Aorta (tissue), 5 donors: ENCODE results near the gene RNF112. TPM values are rescaled to one million over a fixed set of nuclear protein-coding genes. Genes with fewer than 3 reads are reported as not detected.
"Not testable (repeated sequence)": the region's sequence is repeated elsewhere in the genome, so short reads cannot be mapped to it uniquely, and the experiment has no call there.

Experiments used
- ATAC-seq: fragments of 200-7000 bp; cut with Tn5 transposase; one replicate; pipeline ENCODE4 v1.9.1; 2022; ENCODE audit warnings: moderate library complexity; ENCODE audit not compliant: low FRiP score
- DNase-seq, 2 donors: peaks; one replicate each; pipeline ENCODE4 v3.0.0-alpha.2; 2020
- H3K27ac ChIP-seq, 2 donors: one replicate each; pipeline ENCODE4 v1.5.1; 2013; ENCODE audit warnings: low read length in 2 of 2, mild to moderate bottlenecking in 2 of 2, moderate library complexity in 2 of 2, control low read depth in 1 of 2, inconsistent platforms in 1 of 2, low read depth in 1 of 2
- H3K27me3 ChIP-seq, 2 donors: one replicate each; pipeline ENCODE4 v1.6.1; 2013; ENCODE audit warnings: control low read depth in 1 of 2, low read length in 1 of 2, mild to moderate bottlenecking in 1 of 2, moderate library complexity in 1 of 2; ENCODE audit not compliant: insufficient read depth in 2 of 2, control insufficient read depth in 1 of 2
- H3K36me3 ChIP-seq, 2 donors: one replicate each; pipeline ENCODE4 v1.6.1; 2013; ENCODE audit warnings: control low read depth in 1 of 2, low read length in 1 of 2, mild to moderate bottlenecking in 1 of 2; ENCODE audit not compliant: insufficient read depth in 2 of 2, control insufficient read depth in 1 of 2
- H3K4me1 ChIP-seq, 2 donors: one replicate each; pipeline ENCODE4 v1.6.1; 2013; ENCODE audit warnings: low read length in 2 of 2, control low read depth in 1 of 2, mild to moderate bottlenecking in 1 of 2, moderate library complexity in 1 of 2; ENCODE audit not compliant: insufficient read depth in 2 of 2, control insufficient read depth in 1 of 2
- H3K4me3 ChIP-seq, 2 donors: one replicate each; pipeline ENCODE4 v1.5.1; 2013; ENCODE audit warnings: low read length in 2 of 2, control low read depth in 1 of 2, mild to moderate bottlenecking in 1 of 2
- H3K9me3 ChIP-seq: one replicate; pipeline ENCODE4 v1.6.1; 2013; ENCODE audit warnings: mild to moderate bottlenecking, low read length; ENCODE audit not compliant: control insufficient read depth
- WGBS, 2 donors: extraction: QIAGEN DNeasy Blood & Tissue Kit; methylation state at CpG; one replicate each; pipeline ENCODE4 v1.1.7; 2013; 5-methylcytosine and 5-hydroxymethylcytosine counted together
- intact Hi-C, 2 donors: fragments of 100-400 bp; cut with DNase I; formaldehyde crosslinking; loops; one replicate each; pipeline versions ENCODE4 v1.14.2 to v1.15.0; 2022
- polyA plus RNA-seq, 2 donors: library from polyadenylated mRNA; stranded (reverse); fragments of 200-250 nt; gene quantifications; one replicate each; pipeline ENCODE4 v1.2.3, GENCODE V29; 2013
- total RNA-seq, 2 donors: library from RNA; stranded (reverse); fragmentation: NEBNext Ultra II Directional; extraction: Animal tissue kit (Norgen Biotek cat#: 25700); gene quantifications; one replicate each; pipeline ENCODE4 v1.2.1, GENCODE V29; 2021
- donor health status: healthy with polysubstance abuse.
- donor health status: Bipolar disorder and iron deficiency.
- donor health status: DM: no; HTN: no; CAD: no.
- donor health status: DM: no; HTN: no; CAD: no.
- donor health status: DM: yes; HTN: yes; CAD: no.

The RNF112 gene
- total and polyA plus RNA-seq, 4 donors: 5.1 to 9.9 (median 6.5) TPM

DNA sequence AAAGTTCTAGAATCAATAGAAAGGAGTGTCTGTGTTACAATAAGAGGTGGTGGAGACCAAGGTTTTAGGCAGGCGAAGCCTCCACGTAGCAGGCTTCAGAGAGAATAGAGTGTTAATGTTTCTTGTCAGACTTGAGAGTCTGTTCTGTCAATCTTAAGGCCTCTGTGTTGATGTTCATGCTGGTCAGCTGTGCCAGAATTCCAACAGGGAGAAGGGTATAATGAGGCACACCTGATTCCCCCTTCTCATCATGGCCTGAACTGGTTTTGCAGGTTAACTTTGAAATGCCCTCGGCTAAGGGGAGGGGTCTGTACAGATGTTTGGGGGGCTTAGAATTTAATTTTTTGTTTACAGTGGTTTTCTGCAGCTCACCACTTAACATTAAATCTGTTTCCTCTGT, 46.0 kb downstream of the RNF112 start:
- no peak overlapping the region for H3K4me3 ChIP-seq
- ATAC-seq: no peak
- no peaks in the 10 kb centered on the region for H3K4me1 ChIP-seq
- no peaks in the 10 kb centered on the region for H3K27me3 ChIP-seq
- intact Hi-C loops: no loop called here
- no peak overlapping the region for H3K27ac ChIP-seq
- no peaks in the 10 kb centered on the region for H3K36me3 ChIP-seq
- no peaks in the 10 kb centered on the region for H3K9me3 ChIP-seq
- no peak for DNase-seq
- WGBS, 2 donors: 94 to 95% methylated on average over 3 of the region's 3 CpGs

DNA sequence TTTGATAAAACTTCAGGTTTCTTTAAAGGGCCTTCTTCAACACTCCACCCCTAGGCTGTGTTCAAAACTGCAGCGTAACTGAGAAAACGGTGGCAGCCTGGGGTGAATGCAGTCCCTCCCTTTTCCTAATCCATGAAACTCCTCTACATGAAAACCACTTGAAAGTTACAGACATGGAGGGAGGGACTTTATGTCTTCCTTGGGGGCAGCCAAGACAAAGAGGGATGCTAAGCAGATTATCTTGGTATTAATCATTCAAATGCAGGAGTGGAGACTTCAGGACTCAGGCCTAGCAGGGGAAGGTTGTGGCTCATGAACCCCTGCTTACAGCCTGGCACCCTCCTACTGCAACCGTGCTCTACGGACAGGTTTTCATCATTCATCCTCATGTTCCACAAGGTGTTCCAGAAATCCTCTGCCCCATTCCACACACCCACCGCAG, 46.8 kb downstream of the RNF112 start:
- no peak for ATAC-seq
- WGBS, 2 donors: 88 to 92% methylated on average over 5 of the region's 5 CpGs

DNA sequence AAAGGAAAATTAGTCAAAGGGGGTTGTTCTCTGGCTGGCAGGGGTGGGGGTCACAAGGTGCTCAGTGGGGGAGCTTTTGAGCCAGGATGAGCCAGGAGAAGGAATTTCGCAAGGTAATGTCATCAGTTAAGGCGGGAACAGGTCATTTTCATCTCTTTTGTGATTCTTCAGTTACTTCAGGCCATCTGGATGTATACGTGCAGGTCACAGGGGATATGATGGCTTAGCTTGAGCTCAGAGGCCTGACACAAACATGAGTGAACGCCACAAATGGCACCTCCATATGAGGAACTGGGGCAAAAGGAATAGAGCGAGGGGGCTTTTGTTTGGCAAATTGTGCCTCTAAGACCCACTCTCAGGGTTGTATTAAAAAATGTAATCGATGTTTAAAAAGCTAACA, 47.4 kb downstream of the RNF112 start:
- 86 to 92% methylated on average over 6 of the region's 6 CpGs for WGBS, 2 donors

More for the DNA sequence above, 46.8 kb downstream of the RNF112 start:
- Histone ChIP-seq H3K27me3 (no peaks in the 10 kb centered on the region), H3K4me1 (no peaks in the 10 kb centered on the region), H3K36me3 (no peaks in the 10 kb centered on the region), H3K9me3 (no peaks in the 10 kb centered on the region), H3K4me3 (no peak overlapping the region), H3K27ac (no peak overlapping the region)
- intact Hi-C loops: no loop called here
- no peak for DNase-seq

GRCh38 chr17:19459018-19459655, 48.1 kb downstream of the RNF112 start:
- not testable (repeated sequence) for ATAC-seq, H3K4me3 ChIP-seq
- 76 to 85% methylated on average over 1 of the region's 1 CpG for WGBS, 2 donors

More for the DNA sequence above, 47.4 kb downstream of the RNF112 start:
- H3K4me3 ChIP-seq, intact Hi-C loops, H3K27me3 ChIP-seq, H3K27ac ChIP-seq, DNase-seq, ATAC-seq, H3K9me3 ChIP-seq, H3K36me3 ChIP-seq, H3K4me1 ChIP-seq: not testable (repeated sequence)

DNA sequence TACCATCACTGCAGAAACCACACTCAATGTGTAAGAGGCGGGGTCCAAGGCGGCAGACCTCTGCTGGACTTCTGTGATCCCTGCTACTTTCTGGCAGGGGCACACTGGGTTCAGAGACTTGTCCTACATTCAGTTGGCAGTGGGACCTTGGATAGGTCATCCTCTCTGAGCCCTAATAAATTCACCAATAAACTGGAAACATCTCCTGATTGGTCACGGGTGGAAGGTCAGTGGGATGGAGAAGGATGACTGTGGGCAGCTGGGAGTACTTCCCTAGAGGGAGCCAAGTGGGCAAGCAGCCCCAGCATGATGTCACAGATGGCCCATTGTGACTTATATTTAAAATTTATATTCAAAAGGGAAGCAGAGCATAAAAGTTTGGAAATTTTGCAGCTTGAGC, 49.7 kb downstream of the RNF112 start:
- intact Hi-C loops: no loop called here
- Histone ChIP-seq H3K36me3 (no peaks in the 10 kb centered on the region), H3K27ac (no peak overlapping the region), H3K9me3 (no peaks in the 10 kb centered on the region), H3K27me3 (no peaks in the 10 kb centered on the region), H3K4me3 (no peak overlapping the region), H3K4me1 (no peaks in the 10 kb centered on the region)
- DNase-seq (peak in 1 of 2 donors; percentile 72), ATAC-seq (no peak)
- WGBS, 2 donors: 62 to 69% methylated on average over 3 of the region's 3 CpGs

More at GRCh38 chr17:19459018-19459655, 48.1 kb downstream of the RNF112 start:
- H3K27me3 ChIP-seq, H3K36me3 ChIP-seq, intact Hi-C loops, H3K9me3 ChIP-seq, H3K27ac ChIP-seq, DNase-seq, H3K4me1 ChIP-seq: not testable (repeated sequence)

- intact Hi-C loops: no loop called here
Observed at GRCh38 chr17:19461116-19461515, 50.1 kb downstream of the RNF112 start.

GRCh38 chr17:19461681-19462080, 50.6 kb downstream of the RNF112 start:
- ATAC-seq (no peak), DNase-seq (no peak)
- H3K27ac ChIP-seq: no peak overlapping the region
- intact Hi-C loops: no loop called here
- no peaks in the 10 kb centered on the region for H3K36me3 ChIP-seq
- H3K4me1 ChIP-seq: no peaks in the 10 kb centered on the region
- 94 to 96% methylated on average over 4 of the region's 4 CpGs for WGBS, 2 donors
- H3K9me3 ChIP-seq: no peaks in the 10 kb centered on the region
- H3K27me3 ChIP-seq: no peaks in the 10 kb centered on the region
- no peak overlapping the region for H3K4me3 ChIP-seq

More at GRCh38 chr17:19461116-19461515, 50.1 kb downstream of the RNF112 start:
- Histone ChIP-seq H3K9me3 (no peaks in the 10 kb centered on the region), H3K4me3 (no peak overlapping the region), H3K36me3 (no peaks in the 10 kb centered on the region), H3K27ac (no peak overlapping the region), H3K4me1 (no peaks in the 10 kb centered on the region), H3K27me3 (no peaks in the 10 kb centered on the region)
- ATAC-seq: no peak
- DNase-seq: no peak

DNA sequence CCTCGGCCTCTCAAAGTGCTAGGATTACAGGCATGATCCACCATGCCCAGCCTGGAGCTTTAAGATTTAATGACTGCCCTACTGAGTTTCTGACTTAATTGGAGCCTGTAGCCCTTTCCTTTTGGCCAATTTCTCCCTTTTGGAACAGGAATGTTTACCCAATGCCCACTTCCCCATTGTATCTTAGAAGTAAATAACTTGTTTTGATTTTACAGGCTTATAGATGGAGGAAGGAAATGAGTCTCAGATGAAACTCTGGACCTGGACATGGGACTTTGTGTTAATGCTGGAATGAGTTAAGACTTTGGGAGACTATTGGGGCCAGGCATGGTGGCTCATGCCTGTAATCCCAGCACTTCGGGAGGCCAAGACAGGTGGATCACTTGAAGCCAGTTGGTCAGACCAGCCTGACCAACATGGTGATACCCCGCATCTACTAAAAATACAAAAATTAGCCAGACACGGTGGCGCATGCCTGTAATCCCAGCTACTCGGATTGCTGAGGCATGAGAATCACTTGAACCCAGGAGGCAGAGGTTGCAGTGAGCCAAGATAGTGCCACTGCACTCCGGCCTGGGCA, 51.5 kb downstream of the RNF112 start:
- 91 to 95% methylated on average over 7 of the region's 7 CpGs for WGBS, 2 donors
- ATAC-seq, intact Hi-C loops, H3K27ac ChIP-seq, H3K4me1 ChIP-seq, H3K27me3 ChIP-seq, H3K9me3 ChIP-seq, H3K36me3 ChIP-seq, H3K4me3 ChIP-seq, DNase-seq: not testable (repeated sequence)
